Stimulated activated CD8-positive, alpha-beta memory T cell treated with anti-CD3 and anti-CD28 coated beads, Interleukin-4, amount 100 ng/mL, for 1 hour (primary cell): ENCODE measurements around the gene ABCC3.

Experiments used
- DNase-seq, 2 donors: peaks; one replicate each; pipeline ENCODE4 v3.0.0-alpha.2; 2020; ENCODE audit warnings: low read depth in 2 of 2, low spot score in 1 of 2

ABCC3 gene

DNA sequence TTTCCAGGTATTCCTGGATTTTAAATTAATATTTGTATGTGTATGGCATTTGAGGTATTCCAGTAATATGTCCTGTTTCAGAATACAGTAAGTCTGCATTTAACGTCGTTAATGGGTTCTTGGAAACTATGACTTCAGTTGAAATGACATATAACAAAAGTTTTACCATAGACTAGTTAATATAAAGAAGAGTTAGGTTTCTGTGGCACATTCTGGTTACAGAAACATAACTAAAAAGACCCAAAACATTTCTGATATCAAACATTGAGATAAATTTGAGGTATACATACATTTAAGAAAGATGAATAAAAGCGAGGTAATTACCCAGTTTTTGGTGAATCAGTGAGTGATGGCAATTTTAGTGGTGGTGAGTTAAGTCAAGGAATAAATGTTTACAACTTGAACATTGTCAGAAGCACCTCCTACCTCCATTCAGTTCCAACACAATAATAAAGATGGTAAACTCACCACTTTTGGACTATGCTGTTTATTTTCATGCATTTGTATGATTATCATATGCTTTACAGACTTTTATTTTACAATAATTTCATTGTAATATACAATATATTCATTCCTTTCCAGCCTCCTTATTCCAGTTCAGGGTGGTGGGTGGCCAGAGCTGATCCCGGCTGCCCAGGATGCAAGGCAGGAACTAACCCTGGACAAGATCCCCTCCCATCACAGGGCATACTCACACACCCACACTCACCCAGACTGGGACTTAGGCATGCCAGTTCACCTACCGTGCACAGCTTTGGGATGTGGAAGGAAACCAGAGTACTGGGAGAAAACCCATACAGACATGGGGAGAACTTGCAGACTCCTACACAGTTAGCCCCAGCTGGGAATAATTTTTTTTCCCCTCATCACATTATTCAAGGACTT lies 94.4 kb downstream of the ABCC3 start:
- no peak for DNase-seq

DNA sequence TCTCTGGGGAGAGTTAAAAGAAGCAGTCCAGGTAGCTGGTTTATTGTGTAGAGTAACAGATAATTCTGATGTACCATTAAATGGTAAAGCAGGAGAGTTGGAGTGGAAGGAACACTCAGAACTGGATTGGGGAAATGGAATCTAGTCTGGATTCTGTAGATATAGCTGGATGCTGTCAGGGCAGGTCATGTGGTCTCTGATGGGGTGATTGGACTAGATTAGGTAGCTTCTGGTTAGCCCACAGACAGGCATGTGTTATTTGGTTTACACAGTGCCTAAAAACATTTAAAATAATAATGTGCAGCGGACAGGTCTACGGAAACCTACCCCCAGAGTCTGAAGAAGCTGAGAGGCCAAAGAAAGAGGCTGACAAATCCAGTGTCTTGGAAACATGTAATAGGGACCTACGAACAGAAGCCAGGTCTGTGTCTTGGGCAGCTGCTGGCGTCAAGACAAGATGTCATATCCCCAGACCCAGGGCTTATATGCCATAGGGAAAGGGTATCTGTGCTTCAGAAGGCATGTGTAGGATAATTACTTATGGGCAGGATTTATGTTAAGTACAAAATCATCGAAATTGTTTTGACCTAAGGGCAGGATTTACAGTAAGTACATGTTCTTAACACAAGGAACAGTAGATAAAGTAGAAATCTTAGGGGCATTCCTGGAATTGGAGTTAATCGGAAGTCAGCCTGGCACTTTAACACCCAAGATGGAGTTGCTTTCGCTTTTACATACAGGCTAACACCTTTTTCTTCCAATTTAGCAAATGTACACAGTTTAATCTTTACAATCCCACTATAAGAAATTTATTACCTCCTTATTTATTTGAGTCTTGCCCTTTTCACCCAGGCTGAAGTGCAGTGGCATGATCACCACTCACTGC lies 97.1 kb downstream of the ABCC3 start:
- DNase-seq = no peak

DNA sequence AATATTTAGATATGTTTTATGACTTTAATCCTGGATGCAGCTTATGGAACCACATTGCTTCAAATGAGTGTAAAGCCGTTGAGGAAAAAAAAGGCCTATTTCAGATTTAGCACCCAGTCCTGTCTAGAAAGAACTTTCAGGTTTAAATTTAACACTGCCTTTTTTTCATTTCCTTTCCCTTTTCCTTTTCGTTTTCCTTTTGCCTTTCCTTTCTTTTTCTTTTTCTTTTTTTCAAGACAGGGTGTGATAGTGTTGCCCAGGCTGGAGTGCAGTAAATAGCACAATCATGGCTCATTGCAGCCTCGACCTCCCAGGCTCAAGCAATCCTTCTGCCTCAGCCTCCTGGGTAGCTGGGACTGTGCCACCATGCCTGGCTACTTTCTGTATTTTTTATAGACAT lies 100.6 kb downstream of the ABCC3 start:
- no peak for DNase-seq

DNA sequence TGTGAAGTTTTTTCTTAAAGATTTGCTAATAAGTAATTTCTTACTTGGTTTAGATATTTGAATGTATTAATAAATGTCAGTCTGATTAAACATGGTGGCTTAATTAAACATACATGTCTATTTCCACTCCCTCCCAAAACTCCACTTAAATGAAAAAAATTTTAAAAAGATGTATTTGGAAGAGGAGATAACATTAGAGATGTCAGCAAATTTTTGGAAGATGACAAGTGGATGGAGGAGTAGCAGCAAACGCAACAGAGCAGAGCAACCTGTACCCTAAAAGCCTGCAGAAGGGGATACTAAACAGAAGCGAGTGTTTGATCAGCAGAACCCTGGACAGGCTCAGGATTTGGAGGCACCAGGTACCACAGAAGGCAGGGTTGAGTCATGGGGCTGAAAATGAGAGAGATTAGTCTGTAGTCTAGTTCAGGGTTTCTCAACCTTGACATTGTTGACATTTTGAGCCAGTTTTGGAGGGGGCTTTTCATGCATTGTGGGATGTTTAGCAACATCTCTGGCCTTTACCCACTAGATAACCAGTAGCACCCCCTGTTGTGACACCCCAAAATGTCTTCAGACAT lies 102.5 kb downstream of the ABCC3 start:
- DNase-seq = no peak

DNA sequence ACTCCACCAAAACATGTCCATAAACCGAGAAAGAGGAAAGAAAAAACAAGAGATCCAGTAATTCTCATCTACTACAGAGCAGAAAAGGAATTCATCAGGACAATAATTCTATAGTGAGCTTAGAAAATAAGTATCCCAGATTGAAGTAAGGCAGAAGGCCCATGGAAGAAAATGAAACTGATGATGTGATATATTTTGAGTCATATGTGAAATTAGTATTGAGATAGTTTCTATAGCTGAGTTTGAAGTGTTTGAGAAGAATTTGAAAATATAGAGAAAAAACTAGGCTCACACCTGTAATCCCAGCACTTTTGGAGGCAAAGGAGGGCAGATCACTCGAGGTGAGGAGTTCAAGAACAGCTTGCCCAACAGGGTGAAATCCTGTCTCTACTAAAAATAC lies 104.4 kb downstream of the ABCC3 start:
- no peak for DNase-seq
